IMR-90 (cell line): ENCODE results near the gene MGAT4C. TPM values are rescaled to one million over a fixed set of nuclear protein-coding genes. Genes with fewer than 3 reads are reported as not detected.
A peak's percentile ranks its signal among the peaks of the same experiment; 100 is the strongest.

Experiments
- ATAC-seq: fragments of 200-7000 bp; cut with Tn5 transposase; 2 replicates; pipeline ENCODE4 v1.9.1; 2020; ENCODE audit warnings: low read depth, mild to moderate bottlenecking, moderate library complexity
- BruUV-seq: library from RNA; stranded (reverse); fragments of 400-500 nt; replicated peaks from 2 replicates; lab custom pipeline; 2021; lab: Mats Ljungman, UMichigan
- CTCF ChIA-PET: fragments of 300-600 bp; formaldehyde crosslinking; extraction: SDS; loops from one replicate; lab custom pipeline; 2021; ENCODE audit warnings: antibody characterized with exemption; lab: Yijun Ruan, JAX
- POLR2A ChIA-PET: fragments of 300-600 bp; sonication (Branson Sonifier 250); formaldehyde crosslinking; loops from one replicate; lab custom pipeline; 2022; ENCODE audit warnings: antibody characterized with exemption; ENCODE audit not compliant: unreplicated experiment; lab: Charles Lee
- DNase-seq: peaks from one replicate; pipeline ENCODE4 v3.0.0; 2013
- H2AFZ ChIP-seq: replicated peaks from 2 replicates; pipeline ENCODE3; 2013; ENCODE audit warnings: low read length, mild to moderate bottlenecking; ENCODE audit not compliant: poor library complexity
- H2AK5ac ChIP-seq: 2 replicates; pipeline ENCODE4 v1.6.1; 2013; ENCODE audit warnings: low read depth, low read length, inconsistent platforms
- H2AK9ac ChIP-seq: replicated peaks from 2 replicates; pipeline ENCODE3; 2013; ENCODE audit warnings: mild to moderate bottlenecking, low read depth, low read length, moderate library complexity; ENCODE audit not compliant: poor library complexity
- H2BK120ac ChIP-seq: 2 replicates; pipeline ENCODE4 v1.6.1; 2013; ENCODE audit warnings: low read depth, low read length, inconsistent platforms
- H2BK15ac ChIP-seq: 3 replicates; pipeline ENCODE4 v1.6.1; 2013; ENCODE audit warnings: low read depth, low read length, inconsistent platforms
- H2BK20ac ChIP-seq: 2 replicates; pipeline ENCODE4 v1.6.1; 2013; ENCODE audit warnings: low read depth, mild to moderate bottlenecking, inconsistent platforms, low read length, moderate library complexity
- H2BK5ac ChIP-seq: 2 replicates; pipeline ENCODE4 v1.6.1; 2013; ENCODE audit warnings: mild to moderate bottlenecking, low read depth, low read length, inconsistent platforms; ENCODE audit not compliant: poor library complexity, severe bottlenecking
- H3K14ac ChIP-seq: replicated peaks from 2 replicates; pipeline ENCODE4 v1.6.1; 2013; ENCODE audit warnings: low read depth, low read length, inconsistent platforms
- H3K18ac ChIP-seq: 2 replicates; pipeline ENCODE4 v1.6.1; 2013; ENCODE audit warnings: low read depth, low read length, control low read depth
- H3K23ac ChIP-seq: 2 replicates; pipeline ENCODE4 v1.6.1; 2013; ENCODE audit warnings: low read depth, low read length, inconsistent platforms
- H3K27ac ChIP-seq: 2 replicates; pipeline ENCODE4 v1.5.1; 2013; ENCODE audit warnings: mild to moderate bottlenecking, control low read depth, low read length; ENCODE audit not compliant: insufficient read depth
- H3K27me3 ChIP-seq: 2 replicates; pipeline ENCODE4 v1.6.1; 2013; ENCODE audit warnings: low read length; ENCODE audit not compliant: control insufficient read depth, insufficient read depth
- H3K36me3 ChIP-seq: 2 replicates; pipeline ENCODE4 v1.6.1; 2013; ENCODE audit warnings: low read length, mixed read lengths; ENCODE audit not compliant: control insufficient read depth, insufficient read depth
- H3K4ac ChIP-seq: 2 replicates; pipeline ENCODE4 v1.6.1; 2013; ENCODE audit warnings: low read depth, low read length, inconsistent platforms
- H3K4me1 ChIP-seq: 2 replicates; pipeline ENCODE4 v1.6.1; 2013; ENCODE audit warnings: low read length, mixed read lengths; ENCODE audit not compliant: control insufficient read depth, insufficient read depth
- H3K4me2 ChIP-seq: 2 replicates; pipeline ENCODE4 v1.6.1; 2013; ENCODE audit warnings: low read depth, mild to moderate bottlenecking, control low read depth, low read length, moderate library complexity
- H3K4me3 ChIP-seq: 2 replicates; pipeline ENCODE4 v1.5.1; 2013; ENCODE audit warnings: low read depth, mild to moderate bottlenecking, control low read depth, low read length, moderate library complexity; ENCODE audit not compliant: insufficient read depth
- H3K56ac ChIP-seq: 2 replicates; pipeline ENCODE4 v1.6.1; 2013; ENCODE audit warnings: low read length, inconsistent platforms; ENCODE audit not compliant: insufficient read depth; ENCODE audit errors: extremely low read depth
- H3K79me1 ChIP-seq, 2 experiments: 2 replicates each; pipeline ENCODE4 v1.6.1; 2013; ENCODE audit warnings: low read length in 2 of 2, inconsistent platforms in 1 of 2, low read depth in 1 of 2
- H3K9ac ChIP-seq: 2 replicates; pipeline ENCODE4 v1.6.1; 2013; ENCODE audit warnings: low read depth, low read length, control low read depth
- H3K9me1 ChIP-seq: 2 replicates; pipeline ENCODE4 v1.6.1; 2013; ENCODE audit warnings: low read length, inconsistent platforms; ENCODE audit not compliant: insufficient read depth
- H3K9me3 ChIP-seq: 2 replicates; pipeline ENCODE4 v1.6.1; 2013; ENCODE audit warnings: low read length; ENCODE audit not compliant: control insufficient read depth, insufficient read depth
- H4K20me1 ChIP-seq: 2 replicates; pipeline ENCODE4 v1.6.1; 2013; ENCODE audit warnings: low read length, inconsistent platforms; ENCODE audit not compliant: insufficient read depth
- H4K5ac ChIP-seq: 2 replicates; pipeline ENCODE4 v1.6.1; 2013; ENCODE audit warnings: mild to moderate bottlenecking, low read depth, low read length, control low read depth
- H4K8ac ChIP-seq, 2 experiments: 2 replicates each; pipeline ENCODE4 v1.6.1; 2013; ENCODE audit warnings: low read depth in 2 of 2, low read length in 2 of 2, control low read depth in 1 of 2, inconsistent platforms in 1 of 2
- H4K91ac ChIP-seq: 2 replicates; pipeline ENCODE4 v1.6.1; 2013; ENCODE audit warnings: low read depth, low read length, inconsistent platforms; ENCODE audit not compliant: insufficient read depth
- RAD21 ChIP-seq: IDR thresholded peaks from 2 replicates; pipeline ENCODE4 v1.6.1; 2012; ENCODE audit warnings: low read length, improper control_type of control experiment
- RCOR1 ChIP-seq: IDR thresholded peaks from 2 replicates; pipeline ENCODE4 v1.6.1; 2012; ENCODE audit warnings: mild to moderate bottlenecking, low read length, improper control_type of control experiment; ENCODE audit not compliant: insufficient replicate concordance
- SMC3 ChIP-seq: fragments of 150-350 bp; IDR thresholded peaks from 2 replicates; pipeline ENCODE4 v1.6.1; 2016; ENCODE audit warnings: low read depth, mild to moderate bottlenecking, antibody characterized with exemption, low read length, moderate library complexity
- WGBS, 2 experiments: methylation state at CpG; one replicate each; pipeline versions ENCODE4 v1.1.5 to v1.1.7; 2013; ENCODE audit warnings: missing lambda C conversion rate in 2 of 2; ENCODE audit not compliant: insufficient read length in 1 of 2; ENCODE audit errors: extremely low coverage in 2 of 2; 5-methylcytosine and 5-hydroxymethylcytosine counted together
- dilution Hi-C: fragments of 300-500 bp; cut with HindIII; formaldehyde crosslinking; loops from one replicate; pipeline ENCODE4 v1.14.3; 2018; ENCODE audit warnings: low sequenced_read_pairs; ENCODE audit not compliant: unreplicated experiment
- in situ Hi-C: fragments of 300-500 bp; cut with MboI; formaldehyde crosslinking; loops from 3 replicates; pipeline ENCODE4 v1.14.3; 2019; ENCODE audit warnings: low sequenced_read_pairs, inconsistent platforms, mixed read lengths
- intact Hi-C: fragments of 100-400 bp; cut with micrococcal nuclease; formaldehyde crosslinking; loops from 2 replicates; pipeline ENCODE4 v1.10.0; 2022
- polyA plus RNA-seq, 3 experiments: library from polyadenylated mRNA; depleted of rRNA; stranded (reverse); fragments of >200 nt; gene quantifications; 2 replicates each; pipeline ENCODE4 v1.2.3, GENCODE V29; 2012; ENCODE audit warnings: low replicate concordance in 1 of 3
- total RNA-seq: library from RNA; depleted of rRNA; stranded (reverse); fragments of >200 nt; gene quantifications from 2 replicates; pipeline ENCODE4 v1.2.3, GENCODE V29; 2012
- TF ChIP-seq, protein P1 (sequence below): conservative IDR thresholded peaks from 2 replicates; pipeline ENCODE4 v1.5.1; 2012; ENCODE audit warnings: mild to moderate bottlenecking, low read depth, low read length, improper control_type of control experiment

MGAT4C gene
- total and polyA plus RNA-seq, 2 of the 4 experiments (the other 2 are of a cell fraction), result not detected

DNA sequence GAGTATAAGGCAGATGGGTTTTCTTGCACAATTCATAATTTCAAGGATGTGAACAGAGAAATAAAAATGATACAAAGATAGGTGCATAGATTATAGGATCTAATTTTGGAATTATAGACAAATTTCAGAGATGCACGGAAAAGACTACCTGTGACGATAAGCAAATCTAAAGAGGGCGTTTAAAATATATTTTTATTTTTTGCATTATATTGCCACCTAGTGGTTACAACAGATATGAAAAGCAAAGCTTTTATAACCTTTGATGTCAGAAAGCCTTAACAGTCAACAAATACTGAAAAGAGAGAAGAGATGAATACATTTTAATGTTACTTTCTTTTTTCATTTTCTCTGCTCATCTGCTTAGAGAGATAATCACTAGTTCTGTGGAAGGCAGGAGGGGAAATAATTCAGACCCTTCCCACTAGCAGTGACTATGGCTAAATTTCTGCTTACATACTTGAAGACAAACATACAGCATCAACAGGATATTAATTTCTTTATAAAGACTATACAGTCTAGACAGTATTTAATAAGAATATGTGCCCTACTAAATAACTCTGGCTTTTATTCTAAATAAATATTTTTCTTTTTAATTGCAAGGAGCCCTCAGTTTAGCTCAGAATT, 335.8 kb downstream of the MGAT4C start:
- TF ChIP-seq, protein P1, sequence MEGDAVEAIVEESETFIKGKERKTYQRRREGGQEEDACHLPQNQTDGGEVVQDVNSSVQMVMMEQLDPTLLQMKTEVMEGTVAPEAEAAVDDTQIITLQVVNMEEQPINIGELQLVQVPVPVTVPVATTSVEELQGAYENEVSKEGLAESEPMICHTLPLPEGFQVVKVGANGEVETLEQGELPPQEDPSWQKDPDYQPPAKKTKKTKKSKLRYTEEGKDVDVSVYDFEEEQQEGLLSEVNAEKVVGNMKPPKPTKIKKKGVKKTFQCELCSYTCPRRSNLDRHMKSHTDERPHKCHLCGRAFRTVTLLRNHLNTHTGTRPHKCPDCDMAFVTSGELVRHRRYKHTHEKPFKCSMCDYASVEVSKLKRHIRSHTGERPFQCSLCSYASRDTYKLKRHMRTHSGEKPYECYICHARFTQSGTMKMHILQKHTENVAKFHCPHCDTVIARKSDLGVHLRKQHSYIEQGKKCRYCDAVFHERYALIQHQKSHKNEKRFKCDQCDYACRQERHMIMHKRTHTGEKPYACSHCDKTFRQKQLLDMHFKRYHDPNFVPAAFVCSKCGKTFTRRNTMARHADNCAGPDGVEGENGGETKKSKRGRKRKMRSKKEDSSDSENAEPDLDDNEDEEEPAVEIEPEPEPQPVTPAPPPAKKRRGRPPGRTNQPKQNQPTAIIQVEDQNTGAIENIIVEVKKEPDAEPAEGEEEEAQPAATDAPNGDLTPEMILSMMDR, result peak; percentile 56
- TF ChIP-seq SMC3 (peak; percentile 37), RCOR1 (no peak), RAD21 (peak; percentile 32)
- DNase-seq, result peak; percentile 6
- H2AFZ ChIP-seq, result no peak overlapping the region
- H3K4me1 ChIP-seq, result no peaks in the 10 kb centered on the region
- no peak; the same call in 1 of the 2 replicates for ATAC-seq
- no peak overlapping the region for H3K4me2 ChIP-seq
- dilution Hi-C loops (no loop called here), in situ Hi-C loops (no loop called here), intact Hi-C loops (loop anchor here (1.0 to 5.0 kb wide), 2 partner anchors 452 to 1927 kb away; no protein-coding TSS in a partner anchor)
- no peak overlapping the region for H2BK20ac ChIP-seq
- H3K27ac ChIP-seq, result no peak overlapping the region
- H3K4me3 ChIP-seq, result no peak overlapping the region
- no peaks in the 10 kb centered on the region for H3K36me3 ChIP-seq
- no peak overlapping the region for H3K14ac ChIP-seq
- H4K91ac ChIP-seq, result no peak overlapping the region
- no peaks in the 10 kb centered on the region for H3K9me3 ChIP-seq
- no peak overlapping the region for H3K4ac ChIP-seq
- no peak overlapping the region for H2BK5ac ChIP-seq
- H4K5ac ChIP-seq, result no peak overlapping the region
- no peak overlapping the region for H3K56ac ChIP-seq
- no peak overlapping the region for H3K18ac ChIP-seq
- no peaks in the 10 kb centered on the region for H4K20me1 ChIP-seq
- no peak overlapping the region for H2AK9ac ChIP-seq
- no peak overlapping the region for H4K8ac ChIP-seq
- H3K9me1 ChIP-seq, result no peaks in the 10 kb centered on the region
- no peak overlapping the region for H3K23ac ChIP-seq
- H3K9ac ChIP-seq, result no peak overlapping the region
- no TSS peak for BruUV-seq
- no peaks in the 10 kb centered on the region for H3K79me1 ChIP-seq
- no peak overlapping the region for H2AK5ac ChIP-seq
- H2BK15ac ChIP-seq, result no peak overlapping the region
- WGBS, 2 experiments, result no CpG with 5 or more reads among the region's 3 CpGs
- no peak overlapping the region for H2BK120ac ChIP-seq
- POLR2A ChIA-PET, result no interaction called here
- CTCF ChIA-PET, result interaction anchor here (0.5 to 1.3 kb wide), 5 partner anchors 22 to 994 kb away, joined by 3 to 7 read pairs (median 5); no protein-coding TSS in a partner anchor
- no peaks in the 10 kb centered on the region for H3K27me3 ChIP-seq
